CD14-positive monocyte (primary cell): ENCODE results near the gene TADA1. TPM values are rescaled to one million over a fixed set of nuclear protein-coding genes. Genes with fewer than 3 reads are reported as not detected.

ENCODE experiments used
- DNase-seq, 3 donors: peaks; one replicate each; pipeline ENCODE4 v3.0.0-alpha.2; 2011 to 2022
- H2AFZ ChIP-seq: 2 replicates; pipeline ENCODE4 v1.6.0; 2012; ENCODE audit warnings: mild to moderate bottlenecking, low read depth, low read length, inconsistent platforms; ENCODE audit not compliant: insufficient read depth, poor library complexity, severe bottlenecking
- H3K27ac ChIP-seq, 2 donors: 1 replicate in 1 of 2; 2 replicates in 1 of 2; pipeline ENCODE4 v1.5.1; 2012 to 2013; ENCODE audit warnings: low read length in 2 of 2, control low read depth in 1 of 2, inconsistent platforms in 1 of 2, low read depth in 1 of 2, mild to moderate bottlenecking in 1 of 2
- H3K27me3 ChIP-seq, 2 donors: one replicate each; pipeline versions ENCODE4 v1.6.0 to v1.6.1; 2011 to 2013; ENCODE audit warnings: low read length in 2 of 2; ENCODE audit not compliant: control insufficient read depth in 2 of 2, insufficient read depth in 2 of 2
- H3K36me3 ChIP-seq, 2 donors: replicated peaks in 1 of 2; 1 replicate in 1 of 2; 2 replicates in 1 of 2; pipeline versions ENCODE4 v1.5.1 to v1.6.1; 2012 to 2013; ENCODE audit warnings: low read length in 2 of 2, control low read depth in 1 of 2, inconsistent platforms in 1 of 2, mild to moderate bottlenecking in 1 of 2; ENCODE audit not compliant: insufficient read depth in 2 of 2, control insufficient read depth in 1 of 2
- H3K4me1 ChIP-seq, 2 donors: 1 replicate in 1 of 2; 2 replicates in 1 of 2; pipeline versions ENCODE4 v1.5.1 to v1.6.1; 2012 to 2013; ENCODE audit warnings: low read length in 2 of 2, control low read depth in 1 of 2, inconsistent platforms in 1 of 2, mild to moderate bottlenecking in 1 of 2, moderate library complexity in 1 of 2; ENCODE audit not compliant: insufficient read depth in 2 of 2, control insufficient read depth in 1 of 2
- H3K4me2 ChIP-seq: replicated peaks from 2 replicates; pipeline ENCODE3; 2012; ENCODE audit warnings: low read length, moderate library complexity, mild to moderate bottlenecking; ENCODE audit not compliant: poor library complexity, severe bottlenecking; ENCODE audit errors: extremely low read depth
- H3K4me3 ChIP-seq, 3 experiments: fragments of 200-600 bp in 1 of 3; sonication (generic) in 1 of 3; replicated peaks in 1 of 3; 1 replicate in 2 of 3; 2 replicates in 1 of 3; pipeline ENCODE4 v1.5.1; 2011 to 2013; ENCODE audit warnings: low read length in 3 of 3, mild to moderate bottlenecking in 3 of 3, control low read depth in 2 of 3, low read depth in 2 of 3, inconsistent platforms in 1 of 3, moderate library complexity in 1 of 3
- H3K79me2 ChIP-seq: 2 replicates; pipeline ENCODE4 v1.6.0; 2012; ENCODE audit warnings: mild to moderate bottlenecking, control low read depth, inconsistent platforms, low read length, moderate library complexity; ENCODE audit not compliant: insufficient read depth
- H3K9ac ChIP-seq: 2 replicates; pipeline ENCODE4 v1.6.0; 2017; ENCODE audit warnings: low read length, mild to moderate bottlenecking; ENCODE audit not compliant: insufficient read depth, poor library complexity, severe bottlenecking
- H3K9me3 ChIP-seq, 2 donors: replicated peaks in 1 of 2; 1 replicate in 1 of 2; 2 replicates in 1 of 2; pipeline versions ENCODE4 v1.5.1 to v1.6.1; 2012 to 2013; ENCODE audit warnings: low read length in 2 of 2, control low read depth in 1 of 2; ENCODE audit not compliant: control insufficient read depth in 1 of 2, insufficient read depth in 1 of 2
- H4K20me1 ChIP-seq: 2 replicates; pipeline ENCODE4 v1.6.0; 2012; ENCODE audit warnings: mild to moderate bottlenecking, low read length, control low read depth, moderate library complexity; ENCODE audit not compliant: insufficient read depth
- H3K27ac Mint-ChIP-seq, 7 donors: one replicate each; pipeline ENCODE4 v1.8.0; 2020; ENCODE audit warnings: mild to moderate bottlenecking in 7 of 7, mixed read lengths in 7 of 7, moderate library complexity in 6 of 7, inconsistent platforms in 2 of 7
- H3K27me3 Mint-ChIP-seq, 3 donors: one replicate each; pipeline ENCODE4 v1.8.0; 2021 to 2022; ENCODE audit warnings: low read depth in 3 of 3, mild to moderate bottlenecking in 3 of 3, mixed read lengths in 3 of 3, moderate library complexity in 3 of 3, inconsistent platforms in 1 of 3
- H3K36me3 Mint-ChIP-seq, 2 donors: one replicate each; pipeline ENCODE4 v1.8.0; 2020; ENCODE audit warnings: mixed read lengths in 2 of 2, inconsistent platforms in 1 of 2, mild to moderate bottlenecking in 1 of 2
- H3K4me1 Mint-ChIP-seq: one replicate; pipeline ENCODE4 v1.8.0; 2020; ENCODE audit warnings: mild to moderate bottlenecking, mixed read lengths
- H3K4me3 Mint-ChIP-seq, 2 donors: one replicate each; pipeline ENCODE4 v1.8.0; 2020; ENCODE audit warnings: mild to moderate bottlenecking in 2 of 2, mixed read lengths in 2 of 2, moderate library complexity in 1 of 2
- H3K9me3 Mint-ChIP-seq, 7 donors: one replicate each; pipeline ENCODE4 v1.8.0; 2020 to 2022; ENCODE audit warnings: mixed read lengths in 7 of 7, mild to moderate bottlenecking in 6 of 7, moderate library complexity in 6 of 7, inconsistent platforms in 2 of 7
- CTCF ChIP-seq: fragments of 200-600 bp; IDR thresholded peaks from one replicate; pipeline ENCODE4 v1.8.0; 2022; ENCODE audit warnings: antibody characterized with exemption, mild to moderate bottlenecking
- WGBS: methylation state at CpG from one replicate; pipeline ENCODE4 v1.1.5; 2013; ENCODE audit warnings: missing lambda C conversion rate; ENCODE audit not compliant: insufficient coverage; 5-methylcytosine and 5-hydroxymethylcytosine counted together
- intact Hi-C, 2 donors: fragments of 100-400 bp; cut with micrococcal nuclease; formaldehyde crosslinking; loops; one replicate each; pipeline versions ENCODE4 v1.15.0 to v1.15.1; 2023
- polyA plus RNA-seq, 3 donors: library from polyadenylated mRNA; depleted of rRNA in 1 of 3; unstranded in 2 of 3; stranded (reverse) in 1 of 3; fragments of 300-500 nt in 2 of 3; fragments of >200 nt in 1 of 3; fragmentation: Illumina TruSeq in 2 of 3; gene quantifications; 1 replicate in 2 of 3; 2 replicates in 1 of 3; pipeline ENCODE4 v1.2.3, GENCODE V29; 2012 to 2021

TADA1 gene
- polyA plus RNA-seq, 3 donors: 6.4 to 8.0 (median 7.9) TPM

GRCh38 chr1:166899769-166900168 is 23.7 kb upstream of the TADA1 start:
- H3K27ac ChIP-seq: no peak overlapping the region
- H3K36me3 ChIP-seq: no peaks in the 10 kb centered on the region
- H3K4me1 ChIP-seq: peaks cover 21 to 28% of the 10 kb centered on the region in 2 donors
- intact Hi-C loops: no loop called here
- no peak overlapping the region for H3K4me3 ChIP-seq
- DNase-seq: no peak
- no peak for TF ChIP-seq CTCF
- Mint-ChIP-seq H3K27ac (no peak overlapping the region), H3K36me3 (peaks cover 0 to 3% of the 10 kb centered on the region in 2 donors), H3K4me1 (peaks cover 28% of the 10 kb centered on the region), H3K4me3 (no peak overlapping the region), H3K9me3 (peaks cover 11 to 22% (median 16%) of the 10 kb centered on the region in 7 donors), H3K27me3 (peaks cover 0 to 5% (median 1%) of the 10 kb centered on the region in 3 donors)
- peaks cover 12 to 13% of the 10 kb centered on the region in 2 donors for H3K9me3 ChIP-seq
- no peak overlapping the region for H3K9ac ChIP-seq
- H3K4me2 ChIP-seq: no peak overlapping the region
- no peaks in the 10 kb centered on the region for H3K79me2 ChIP-seq
- no peak overlapping the region for H2AFZ ChIP-seq
- no peaks in the 10 kb centered on the region for H4K20me1 ChIP-seq
- no peaks in the 10 kb centered on the region for H3K27me3 ChIP-seq

- no CpG with 5 or more reads among the region's 4 CpGs for WGBS
- H3K27me3 ChIP-seq: no peaks in the 10 kb centered on the region
- no peak overlapping the region for H3K4me3 ChIP-seq
- no peaks in the 10 kb centered on the region for H3K79me2 ChIP-seq
- Mint-ChIP-seq H3K4me1 (no peaks in the 10 kb centered on the region), H3K36me3 (no peaks in the 10 kb centered on the region), H3K27ac (no peak overlapping the region), H3K27me3 (peaks cover 0 to 5% (median 0%) of the 10 kb centered on the region in 3 donors), H3K9me3 (peaks cover 11 to 14% (median 13%) of the 10 kb centered on the region in 7 donors), H3K4me3 (no peak overlapping the region)
- H2AFZ ChIP-seq: no peak overlapping the region
- intact Hi-C loops: no loop called here
- H3K27ac ChIP-seq: no peak overlapping the region
- no peaks in the 10 kb centered on the region for H3K36me3 ChIP-seq
- H4K20me1 ChIP-seq: no peaks in the 10 kb centered on the region
- peaks cover 12 to 13% of the 10 kb centered on the region in 2 donors for H3K9me3 ChIP-seq
- TF ChIP-seq CTCF: no peak
- H3K4me2 ChIP-seq: no peak overlapping the region
- DNase-seq: no peak
- peaks cover 0 to under 1% of the 10 kb centered on the region in 2 donors for H3K4me1 ChIP-seq
- H3K9ac ChIP-seq: no peak overlapping the region
These were observed 19.7 kb upstream of the TADA1 start for GRCh38 chr1:166895766-166896165.
